Measurements from ENCODE around the gene DOCK1.

Gene DOCK1

GRCh38 chr10:127368101-127368500, 462.9 kb downstream of the DOCK1 start:
- Histone ChIP-seq H3K9me3 (replicated peaks; ENCODE audit: insufficient read depth, low read length) (no peaks in the 10 kb centered on the region), H3K4me2 (ENCODE audit: low read depth, low read length) (no peak overlapping the region), H3K9me2 (replicated peaks; ENCODE audit: insufficient read depth, low read length) (no peaks in the 10 kb centered on the region), H3K27me3 (replicated peaks; ENCODE audit: insufficient read depth, low read length) (peaks cover 17% of the 10 kb centered on the region), H3F3A (ENCODE audit: insufficient read depth, low read length) (no peaks in the 10 kb centered on the region), H3K9ac (ENCODE audit: low read length) (no peak overlapping the region), H3K27ac (ENCODE audit: low read length) (no peak overlapping the region), H3K4me3 (ENCODE audit: low read length) (no peak overlapping the region), H4K20me1 (ENCODE audit: insufficient read depth, low read length) (no peaks in the 10 kb centered on the region), H3K36me3 (replicated peaks; ENCODE audit: insufficient read depth, low read length) (no peaks in the 10 kb centered on the region), H3K4me1 (ENCODE audit: low read length) (no peaks in the 10 kb centered on the region), H2AFZ (ENCODE audit: low read length) (no peak overlapping the region), H3K79me2 (ENCODE audit: low read length) (no peaks in the 10 kb centered on the region)
- no peak for DNase-seq
- TF ChIP-seq EZH2 (optimal IDR thresholded peaks at IDR 0.05; ENCODE audit: low read depth, low read length): no peak
- TF ChIP-seq EZH2phosphoT487 (IDR thresholded peaks at IDR 0.05; ENCODE audit: low read length): no peak
- TF ChIP-seq CTCF (IDR thresholded peaks at IDR 0.05; ENCODE audit: low read length): no peak

DNA sequence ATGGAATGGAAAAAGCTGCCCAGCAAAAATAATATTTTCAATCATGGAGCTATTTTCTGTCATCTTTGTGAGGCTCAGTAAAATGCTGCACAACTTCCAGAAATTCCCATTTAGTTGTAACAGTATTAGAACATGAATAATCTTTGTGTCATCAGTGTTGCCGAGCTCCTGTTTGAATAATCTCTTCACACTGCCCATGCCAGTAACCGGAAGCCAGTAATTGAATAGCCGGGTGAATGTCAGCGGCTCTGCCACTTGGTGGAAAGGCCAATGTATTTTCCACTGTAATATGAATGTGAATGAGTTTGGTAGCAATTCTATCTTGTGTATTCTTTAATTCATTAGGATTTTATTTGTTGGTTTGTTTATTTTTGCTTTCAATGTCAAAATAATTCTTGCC, 463.7 kb downstream of the DOCK1 start:
- Histone ChIP-seq H3K27ac (ENCODE audit: low read length) (no peak overlapping the region), H3K4me3 (ENCODE audit: low read length) (no peak overlapping the region), H4K20me1 (ENCODE audit: insufficient read depth, low read length) (no peaks in the 10 kb centered on the region), H3K9me3 (replicated peaks; ENCODE audit: insufficient read depth, low read length) (no peaks in the 10 kb centered on the region), H3K36me3 (replicated peaks; ENCODE audit: insufficient read depth, low read length) (no peaks in the 10 kb centered on the region), H3K4me2 (ENCODE audit: low read depth, low read length) (no peak overlapping the region), H3F3A (ENCODE audit: insufficient read depth, low read length) (no peaks in the 10 kb centered on the region), H2AFZ (ENCODE audit: low read length) (no peak overlapping the region), H3K9me2 (replicated peaks; ENCODE audit: insufficient read depth, low read length) (no peaks in the 10 kb centered on the region), H3K4me1 (ENCODE audit: low read length) (no peaks in the 10 kb centered on the region), H3K79me2 (ENCODE audit: low read length) (no peaks in the 10 kb centered on the region), H3K9ac (ENCODE audit: low read length) (no peak overlapping the region), H3K27me3 (replicated peaks; ENCODE audit: insufficient read depth, low read length) (peaks cover 17% of the 10 kb centered on the region)
- TF ChIP-seq EZH2phosphoT487 (IDR thresholded peaks at IDR 0.05; ENCODE audit: low read length) (no peak), EZH2 (optimal IDR thresholded peaks at IDR 0.05; ENCODE audit: low read depth, low read length) (no peak), CTCF (IDR thresholded peaks at IDR 0.05; ENCODE audit: low read length) (no peak)
- DNase-seq: no peak

- Histone ChIP-seq H3K4me2 (ENCODE audit: low read depth, low read length) (no peak overlapping the region), H3K79me2 (ENCODE audit: low read length) (no peaks in the 10 kb centered on the region), H4K20me1 (ENCODE audit: insufficient read depth, low read length) (no peaks in the 10 kb centered on the region), H3K27me3 (replicated peaks; ENCODE audit: insufficient read depth, low read length) (peaks cover 17% of the 10 kb centered on the region), H2AFZ (ENCODE audit: low read length) (no peak overlapping the region), H3K4me1 (ENCODE audit: low read length) (no peaks in the 10 kb centered on the region), H3F3A (ENCODE audit: insufficient read depth, low read length) (no peaks in the 10 kb centered on the region), H3K9me3 (replicated peaks; ENCODE audit: insufficient read depth, low read length) (no peaks in the 10 kb centered on the region), H3K27ac (ENCODE audit: low read length) (no peak overlapping the region), H3K9me2 (replicated peaks; ENCODE audit: insufficient read depth, low read length) (no peaks in the 10 kb centered on the region), H3K9ac (ENCODE audit: low read length) (no peak overlapping the region), H3K36me3 (replicated peaks; ENCODE audit: insufficient read depth, low read length) (no peaks in the 10 kb centered on the region), H3K4me3 (ENCODE audit: low read length) (no peak overlapping the region)
- DNase-seq: no peak
- no peak for TF ChIP-seq EZH2 (optimal IDR thresholded peaks at IDR 0.05; ENCODE audit: low read depth, low read length)
- TF ChIP-seq CTCF (IDR thresholded peaks at IDR 0.05; ENCODE audit: low read length): no peak
- no peak for TF ChIP-seq EZH2phosphoT487 (IDR thresholded peaks at IDR 0.05; ENCODE audit: low read length)
Observed at GRCh38 chr10:127370601-127371000, 465.4 kb downstream of the DOCK1 start.

Measured in MM.1S (cell line).